IPS-18c (cell line): Measurements from ENCODE around the gene ARHGEF16.

Source experiments
- H3K4me3 ChIP-seq: 2 replicates; pipeline ENCODE4 v1.7.0; 2013; ENCODE audit warnings: low read depth, mild to moderate bottlenecking, low read length, moderate library complexity; ENCODE audit not compliant: insufficient read depth
- H3K9me3 ChIP-seq: one replicate; pipeline ENCODE4 v1.6.1; 2013; ENCODE audit warnings: mild to moderate bottlenecking, low read length, moderate library complexity; ENCODE audit not compliant: control insufficient read depth, insufficient read depth

ARHGEF16 gene

GRCh38 chr1:3453891-3454810, at the start of gene ARHGEF16:
Gene ARHGEF16, plus strand, starts transcription at chr1:3454665. Its CDS starts 8,420 bp downstream, at chr1:3463085.
- Histone ChIP-seq H3K4me3 (peak within 1 kb of the TSS; percentile 62), H3K9me3 (no peaks in the 10 kb centered on the region)

GRCh38 chr1:3404801-3405200, 49.7 kb upstream of the ARHGEF16 start:
- no peak overlapping the region for H3K4me3 ChIP-seq
- H3K9me3 ChIP-seq, result no peaks in the 10 kb centered on the region

GRCh38 chr1:3405491-3405890, 49.0 kb upstream of the ARHGEF16 start:
- Histone ChIP-seq H3K4me3 (no peak overlapping the region), H3K9me3 (no peaks in the 10 kb centered on the region)

GRCh38 chr1:3405974-3406867, 48.2 kb upstream of the ARHGEF16 start:
- no peak overlapping the region for H3K4me3 ChIP-seq
- H3K9me3 ChIP-seq, result no peaks in the 10 kb centered on the region

GRCh38 chr1:3407021-3407420, 47.4 kb upstream of the ARHGEF16 start:
- H3K9me3 ChIP-seq, result peaks cover 2% of the 10 kb centered on the region
- H3K4me3 ChIP-seq, result no peak overlapping the region

- no peak overlapping the region for H3K4me3 ChIP-seq
- H3K9me3 ChIP-seq, result peaks cover 2% of the 10 kb centered on the region
These were observed 45.7 kb upstream of the ARHGEF16 start for GRCh38 chr1:3408751-3409266.

GRCh38 chr1:3409366-3410141, 44.9 kb upstream of the ARHGEF16 start:
- Histone ChIP-seq H3K4me3 (no peak overlapping the region), H3K9me3 (peaks cover 2% of the 10 kb centered on the region)

- Histone ChIP-seq H3K4me3 (no peak overlapping the region), H3K9me3 (peaks cover 2% of the 10 kb centered on the region)
These were observed 44.1 kb upstream of the ARHGEF16 start for GRCh38 chr1:3410142-3410925.

- Histone ChIP-seq H3K9me3 (peaks cover 4% of the 10 kb centered on the region), H3K4me3 (no peak overlapping the region)
These were observed 42.7 kb upstream of the ARHGEF16 start for GRCh38 chr1:3411806-3412205.

GRCh38 chr1:3412376-3412775, 42.1 kb upstream of the ARHGEF16 start:
- peaks cover 8% of the 10 kb centered on the region for H3K9me3 ChIP-seq
- H3K4me3 ChIP-seq, result no peak overlapping the region

GRCh38 chr1:3413975-3414710, 40.3 kb upstream of the ARHGEF16 start:
- no peak overlapping the region for H3K4me3 ChIP-seq

GRCh38 chr1:3415260-3416090, 39.0 kb upstream of the ARHGEF16 start:
- Histone ChIP-seq H3K9me3 (peaks cover 8% of the 10 kb centered on the region), H3K4me3 (no peak overlapping the region)

More at GRCh38 chr1:3413975-3414710, 40.3 kb upstream of the ARHGEF16 start:
- H3K9me3 ChIP-seq, result peaks cover 8% of the 10 kb centered on the region

- Histone ChIP-seq H3K4me3 (no peak overlapping the region), H3K9me3 (peaks cover 6% of the 10 kb centered on the region)
These were observed 37.3 kb upstream of the ARHGEF16 start for GRCh38 chr1:3417082-3417739.

GRCh38 chr1:3417934-3418333, 36.5 kb upstream of the ARHGEF16 start:
- Histone ChIP-seq H3K4me3 (no peak overlapping the region), H3K9me3 (peaks cover 6% of the 10 kb centered on the region)
